Activated CD4-positive, alpha-beta T cell treated with anti-CD3 and anti-CD28 coated beads, Interleukin-2, amount 50 U/mL, for 1 hour (primary cell): ENCODE results near the gene IL17REL.

Experiments
- DNase-seq: peaks from one replicate; pipeline ENCODE4 v3.0.0-alpha.2; 2020

The IL17REL gene

DNA sequence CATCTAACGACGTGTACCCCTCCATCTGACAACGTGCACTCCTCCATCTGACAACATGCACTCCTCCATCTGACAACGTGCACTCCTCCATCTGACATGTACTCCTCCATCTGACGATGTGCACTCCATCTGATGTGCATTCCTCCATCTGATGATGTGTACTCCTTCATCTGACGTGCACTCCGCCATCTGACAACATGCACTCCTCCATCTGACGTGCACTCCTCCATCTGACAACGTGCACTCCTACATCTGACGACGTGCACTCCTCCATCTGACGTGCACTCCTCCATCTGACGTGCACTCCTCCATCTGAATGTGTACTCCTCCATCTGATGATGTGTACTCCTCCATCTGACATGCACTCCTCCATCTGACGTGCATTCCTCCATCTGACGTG, 8.0 kb upstream of the IL17REL start:
- DNase-seq: no peak

DNA sequence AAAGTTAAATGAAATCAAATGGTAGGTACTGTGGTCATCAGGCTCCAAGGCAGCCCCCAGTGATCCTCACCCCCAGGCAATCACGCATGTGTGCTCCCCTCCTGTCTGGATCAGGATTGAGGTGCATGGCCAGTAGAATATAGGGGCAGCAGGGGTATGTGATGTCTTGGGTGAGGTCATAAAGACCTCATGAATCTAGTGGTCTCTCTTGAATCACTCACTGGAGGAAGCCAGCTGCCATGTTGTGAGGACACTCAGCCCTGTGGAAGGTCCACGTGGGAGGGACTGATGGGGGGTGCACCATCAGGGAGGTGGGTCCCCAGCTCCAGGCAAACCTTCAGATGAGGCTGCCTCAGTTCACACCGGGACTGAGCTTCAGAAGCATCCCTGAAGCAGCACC, 6.8 kb upstream of the IL17REL start:
- no peak for DNase-seq

DNA sequence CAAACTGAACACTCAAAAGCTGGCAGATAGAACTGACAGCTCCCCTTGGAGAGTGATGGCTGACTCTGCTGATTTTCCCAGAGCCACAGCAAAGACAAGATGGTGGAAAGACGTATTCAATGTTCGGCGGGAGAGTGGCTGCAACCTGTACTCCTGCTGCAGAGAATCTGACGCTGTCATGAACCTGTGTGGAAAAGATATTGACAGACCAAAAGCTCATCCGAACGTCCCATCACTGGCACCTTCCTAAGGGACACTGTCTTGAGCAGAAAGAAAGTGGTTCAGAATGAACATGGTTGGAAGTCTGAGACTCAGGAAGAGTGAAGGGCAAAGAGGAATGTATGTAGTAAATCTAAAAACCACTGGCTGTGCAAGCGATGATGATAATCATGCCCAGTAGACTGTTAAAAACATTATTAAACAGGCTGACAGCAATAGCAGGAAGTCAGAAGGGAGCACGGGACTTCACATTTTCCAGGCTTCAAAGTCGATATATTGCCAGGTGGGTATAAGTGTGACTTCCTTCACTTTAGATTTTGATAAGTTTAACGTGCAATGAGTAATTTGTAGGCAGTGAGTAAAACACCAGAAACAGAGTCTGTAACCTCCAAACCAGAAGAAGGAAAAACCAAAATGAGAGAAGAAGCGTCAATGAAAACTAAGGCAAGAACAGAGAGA, 6.2 kb upstream of the IL17REL start:
- no peak for DNase-seq

DNA sequence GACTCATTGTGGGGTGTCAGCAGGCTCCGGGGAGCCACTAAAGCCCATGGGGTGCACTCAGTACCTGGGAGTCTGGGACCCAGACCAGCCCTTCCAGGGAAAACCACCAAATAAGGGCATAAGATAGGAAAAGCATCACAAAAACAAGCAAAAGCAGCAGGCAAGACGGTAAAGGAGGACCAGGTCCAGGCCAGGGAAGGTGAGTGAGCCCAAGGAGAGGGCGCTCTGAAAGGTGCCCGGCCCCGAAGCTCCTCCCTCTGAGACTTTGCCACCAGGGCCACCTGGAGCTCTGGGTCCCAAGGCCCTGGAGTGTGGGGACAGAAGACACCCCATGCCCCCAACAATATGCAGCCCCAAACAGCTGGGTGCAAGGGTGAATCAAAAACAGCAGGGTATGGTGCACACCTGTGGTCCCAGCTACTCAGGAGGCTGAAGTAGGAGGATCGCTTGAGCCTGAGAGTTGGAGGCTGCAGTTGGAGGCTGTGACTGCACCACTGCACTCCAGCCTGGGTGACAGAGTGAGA, 5.2 kb upstream of the IL17REL start:
- no peak for DNase-seq

DNA sequence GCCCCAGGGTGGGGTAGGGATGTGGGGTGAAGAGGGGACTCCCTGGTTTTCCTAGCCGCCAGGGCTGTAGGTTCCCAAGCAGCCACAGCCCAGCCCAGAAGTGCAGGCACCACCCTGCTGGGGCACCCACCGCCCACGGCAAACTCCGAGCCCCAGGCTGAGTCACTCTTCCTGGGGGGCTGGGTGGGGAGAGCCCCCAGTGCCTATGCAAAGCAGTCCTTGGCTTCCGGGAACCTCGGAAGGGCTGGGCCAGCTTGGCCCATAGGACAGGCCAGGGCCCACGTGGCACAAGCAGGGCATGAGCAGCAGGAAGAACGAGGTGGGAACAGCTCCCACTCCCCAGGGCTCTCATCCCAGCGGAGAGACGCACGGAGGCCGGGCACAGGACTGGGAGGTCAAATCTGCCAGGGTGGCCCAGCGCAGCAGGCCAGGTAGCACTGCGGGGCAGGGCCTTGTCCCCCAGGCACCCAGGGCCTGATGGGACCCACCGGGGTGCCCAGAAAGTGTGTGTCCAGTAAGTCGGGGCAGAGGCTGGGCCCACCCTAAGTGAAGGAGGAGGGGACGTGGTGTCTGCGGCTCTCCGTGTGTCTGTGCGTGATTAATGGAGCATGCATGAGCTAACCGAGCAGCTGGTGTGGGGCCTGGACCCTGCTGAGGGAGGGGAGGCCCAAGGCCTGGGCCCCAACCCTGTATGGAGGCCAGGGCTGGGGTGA, 4.6 kb upstream of the IL17REL start:
- peak; percentile 39 for DNase-seq

DNA sequence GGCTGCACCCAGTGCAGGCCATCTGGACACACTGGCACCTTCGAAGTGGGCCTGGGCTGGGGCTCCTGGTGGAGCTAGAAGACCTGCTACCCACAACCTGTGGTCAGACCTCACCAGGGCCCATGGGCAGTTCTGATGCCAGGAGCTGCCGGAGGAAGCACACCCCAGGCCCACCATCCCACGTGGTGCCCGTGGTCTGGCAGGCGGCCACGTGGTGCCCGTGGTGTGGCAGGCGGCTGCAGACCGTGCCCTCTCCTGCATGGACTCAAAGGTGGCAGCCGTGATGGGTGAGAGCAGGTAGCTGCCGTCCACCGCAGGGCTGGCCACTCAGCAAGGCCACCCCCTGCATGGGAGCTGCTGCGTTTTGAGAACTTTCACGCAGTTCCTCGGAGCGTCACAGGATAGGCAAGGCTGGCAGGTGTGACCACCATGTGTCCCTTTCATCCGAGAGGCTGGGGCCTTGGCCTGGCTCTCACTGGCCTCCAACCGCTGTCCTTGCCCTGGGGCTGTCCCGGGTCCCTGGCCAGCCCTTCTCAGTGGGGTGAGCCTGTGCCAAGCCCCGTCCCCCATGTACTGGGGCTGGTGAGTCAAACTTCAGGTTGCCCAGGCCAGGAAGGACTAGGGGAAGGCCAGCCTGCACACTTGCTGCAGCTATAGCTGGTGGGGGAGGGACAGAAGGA, 3.9 kb upstream of the IL17REL start:
- DNase-seq: no peak

DNA sequence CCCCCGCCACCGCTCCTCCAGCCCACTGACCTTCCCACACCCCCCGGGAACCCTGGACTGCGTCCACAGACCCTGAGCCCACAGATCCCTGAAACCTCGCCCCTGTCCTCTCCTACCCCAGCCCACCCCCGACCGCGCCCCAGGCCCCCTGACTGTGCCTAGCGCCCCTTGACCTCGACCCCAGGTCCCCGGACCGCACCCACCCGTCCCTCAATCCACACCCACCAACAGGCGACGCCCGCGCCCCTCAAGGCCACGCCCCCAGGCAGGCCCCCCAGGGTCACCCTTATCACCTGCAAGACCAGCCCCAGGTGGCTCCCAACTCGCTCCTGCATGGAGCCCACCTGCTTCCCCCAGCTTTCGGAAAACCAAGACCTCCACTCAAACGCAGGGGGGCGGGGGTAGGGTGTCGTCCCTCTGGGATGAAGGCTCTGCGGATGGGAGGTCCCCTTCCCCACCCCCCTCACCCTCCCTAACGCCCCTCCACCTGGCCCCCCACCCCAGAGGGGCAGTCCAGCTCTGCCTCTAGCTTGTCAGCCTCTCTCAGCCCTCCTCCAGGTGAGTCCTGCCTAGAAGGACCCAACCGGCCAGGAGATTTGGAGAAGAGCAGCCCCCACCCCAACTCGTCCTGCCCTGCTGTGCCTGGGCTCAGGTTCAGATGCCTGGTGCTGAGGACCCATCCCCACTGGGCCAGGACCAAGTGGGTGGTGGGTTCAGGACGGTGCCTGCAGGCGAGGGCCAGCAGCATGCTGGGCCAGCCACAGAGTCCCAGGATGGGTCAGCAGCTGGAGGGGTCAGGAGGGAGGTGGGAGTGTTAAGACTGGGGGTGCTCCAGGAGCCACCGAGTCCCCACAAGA, 3.1 kb upstream of the IL17REL start:
- no peak for DNase-seq

DNA sequence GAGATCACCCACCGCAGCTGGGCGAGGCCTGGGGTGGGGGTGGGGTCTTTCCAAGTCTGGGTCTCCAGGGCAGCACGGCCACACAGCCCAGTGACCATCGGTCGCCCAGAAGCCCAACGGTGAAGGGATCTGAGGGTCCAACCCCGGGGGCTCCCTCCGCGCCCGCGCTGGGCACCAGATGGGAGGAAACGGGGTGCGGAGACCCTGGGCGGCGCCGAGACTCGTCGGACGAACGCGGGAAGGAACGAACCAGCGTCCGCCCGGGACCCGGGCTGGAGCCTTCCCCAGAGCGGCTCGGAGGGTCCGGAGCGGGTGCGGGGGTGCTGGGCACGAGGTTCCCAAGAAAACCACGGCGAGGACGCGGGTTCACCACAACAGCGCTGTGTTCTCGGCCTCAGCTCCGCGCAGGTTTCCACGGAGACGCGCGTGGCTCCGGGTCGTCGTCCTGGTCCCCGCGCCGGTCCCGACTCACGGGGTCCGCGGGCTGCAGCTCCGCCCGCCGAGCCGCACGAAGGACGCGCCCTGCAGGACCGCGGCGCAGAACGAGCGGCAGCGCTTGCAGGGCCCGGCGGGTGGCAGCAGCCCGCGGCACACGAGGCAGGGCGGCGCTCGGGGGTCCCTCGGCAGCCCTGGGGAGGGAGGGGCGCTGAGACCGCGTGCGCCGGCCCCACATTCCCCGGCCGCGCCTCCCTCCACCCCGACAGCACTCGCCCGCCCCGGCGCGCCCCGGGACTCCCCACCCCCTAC, 2.3 kb upstream of the IL17REL start:
- DNase-seq: no peak

DNA sequence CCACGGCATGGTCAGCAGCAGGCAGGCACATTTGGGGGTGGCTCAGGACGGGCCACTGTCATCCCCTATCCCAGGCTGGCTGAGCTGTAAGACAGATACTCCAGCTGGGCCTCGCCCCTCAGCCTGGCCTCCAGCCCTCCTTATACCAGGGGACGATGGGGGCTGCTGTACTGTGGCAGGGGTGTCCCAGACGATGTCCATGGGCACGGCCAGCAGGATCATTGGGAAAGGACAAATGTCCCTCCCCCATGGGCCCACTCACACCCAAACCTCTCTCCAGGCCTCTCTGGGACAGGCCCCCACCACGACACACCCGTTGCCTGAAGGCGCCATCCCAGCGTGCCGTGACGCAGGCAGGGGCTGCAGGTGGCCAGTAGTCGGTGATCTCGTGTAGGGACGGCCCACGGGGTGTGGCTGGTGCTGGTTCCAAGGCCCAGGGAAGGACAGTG, 1.5 kb upstream of the IL17REL start:
- DNase-seq: no peak

DNA sequence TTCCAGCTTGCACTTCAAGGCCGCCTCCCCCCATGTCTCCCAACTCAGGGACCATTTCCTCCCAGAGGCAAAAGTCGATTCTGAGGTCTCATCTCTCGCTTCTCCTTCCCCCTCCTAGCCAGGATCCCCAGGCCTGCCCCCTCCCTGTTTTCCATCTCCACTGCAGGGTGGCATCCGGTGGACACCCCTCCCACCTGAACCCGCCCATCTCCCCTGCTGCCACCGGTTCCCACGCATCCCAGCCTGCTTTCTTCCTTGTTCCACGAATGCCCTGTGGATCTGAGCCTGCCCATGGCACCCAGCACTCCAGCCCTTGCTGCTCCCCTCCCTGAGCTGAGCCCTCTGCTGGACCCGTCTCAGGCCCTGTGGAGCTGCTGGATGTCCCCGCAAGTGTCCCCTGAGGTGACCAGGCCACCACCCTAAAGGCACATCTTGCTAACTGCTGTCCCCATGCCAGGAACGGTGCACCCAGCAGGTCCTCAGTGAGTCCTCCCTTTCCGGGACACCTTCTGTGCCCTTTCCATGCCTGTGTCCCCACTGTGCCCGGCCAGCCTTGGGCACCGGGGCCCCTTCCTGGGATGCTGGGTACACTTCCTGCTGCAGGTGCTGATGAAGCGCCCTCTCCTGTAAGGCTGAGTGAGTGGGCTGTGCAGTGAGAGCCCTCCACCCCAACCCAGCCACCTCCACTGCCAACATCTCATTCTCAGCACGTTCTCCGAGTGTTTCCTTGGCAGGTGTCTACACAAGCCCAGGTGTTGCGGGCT, 936 bp downstream of the IL17REL start:
- DNase-seq: no peak

DNA sequence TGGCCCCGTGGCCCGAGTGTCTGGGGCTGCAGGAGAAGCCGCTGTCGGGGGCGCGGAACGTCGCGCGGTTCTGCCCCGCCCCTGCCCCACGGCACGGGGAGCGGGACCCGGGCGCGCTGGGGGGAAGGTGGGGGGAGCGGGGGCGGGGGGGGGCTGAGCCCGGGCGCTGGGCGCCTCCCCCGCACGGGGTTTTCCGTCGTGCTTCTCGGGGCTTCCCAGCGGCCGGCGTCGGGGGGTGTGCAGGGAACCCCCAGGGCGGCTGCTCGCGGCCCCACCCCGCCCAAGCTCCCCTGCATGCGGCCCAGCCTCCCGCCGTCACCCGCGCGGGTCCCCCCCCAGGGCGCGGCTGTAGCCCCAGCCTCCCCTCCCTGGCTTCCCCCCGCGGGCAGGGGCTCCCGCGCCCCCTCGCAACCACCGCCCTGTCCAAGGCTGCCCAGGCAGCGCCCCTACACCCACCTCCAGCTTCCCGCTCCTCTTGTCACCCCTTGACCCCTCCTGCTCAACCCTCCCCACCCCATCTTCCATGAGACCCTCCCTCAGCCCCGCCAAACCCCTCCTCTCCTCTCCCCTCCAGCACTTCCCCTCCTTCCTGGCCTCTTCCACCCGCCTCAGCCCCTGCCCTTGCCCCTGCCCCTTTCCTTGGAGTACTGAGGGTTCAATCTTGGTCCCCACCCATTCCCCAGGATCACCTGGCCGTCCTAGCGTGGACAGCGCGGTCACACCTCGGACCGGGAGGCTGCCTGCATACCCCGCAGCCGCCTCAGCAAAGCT, 1.7 kb downstream of the IL17REL start:
- DNase-seq: peak; percentile 58

DNA sequence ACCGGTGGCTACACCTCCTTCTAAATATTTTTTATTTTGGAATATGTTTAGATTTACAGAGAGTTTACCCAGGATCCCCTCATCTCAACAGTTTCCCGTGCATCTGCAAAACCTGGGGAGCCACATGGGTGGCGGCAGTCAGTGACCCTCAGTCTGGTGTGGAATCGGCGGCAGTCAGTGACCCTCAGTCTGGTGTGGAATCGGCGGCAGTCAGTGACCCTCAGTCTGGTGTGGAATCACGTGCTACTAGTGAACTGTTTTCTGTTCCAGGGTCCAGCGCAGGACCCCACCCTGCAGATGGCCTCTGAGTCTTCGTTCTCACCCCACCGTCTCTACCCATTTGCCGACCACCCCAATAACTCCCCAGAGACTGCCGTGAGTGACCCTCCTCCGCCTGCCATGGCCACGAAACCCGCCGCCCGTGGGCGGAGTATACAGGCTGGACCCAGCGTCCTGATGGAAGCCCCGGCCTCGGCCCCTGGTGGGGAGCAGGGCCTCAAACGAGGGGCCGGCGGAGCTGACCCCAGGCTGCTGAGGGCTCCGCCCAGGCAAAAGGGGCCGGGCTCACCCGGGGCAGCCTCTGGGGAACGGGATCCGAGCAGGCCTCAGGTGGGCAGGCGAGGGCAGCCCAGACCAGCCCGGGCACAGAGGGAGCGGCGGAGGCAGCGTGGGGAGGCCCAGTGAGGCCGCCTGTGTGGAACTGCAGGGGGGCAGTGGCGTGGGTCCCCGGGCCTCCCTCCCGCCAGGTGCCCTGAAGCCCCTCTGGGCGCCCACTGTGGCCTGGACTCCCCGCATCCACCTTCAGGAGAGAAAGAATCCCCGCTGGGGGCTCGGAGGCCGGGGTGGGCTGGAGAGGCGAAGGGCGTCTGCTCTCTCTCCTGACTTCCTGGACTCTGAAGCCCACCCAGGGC, 2.5 kb downstream of the IL17REL start:
- no peak for DNase-seq

DNA sequence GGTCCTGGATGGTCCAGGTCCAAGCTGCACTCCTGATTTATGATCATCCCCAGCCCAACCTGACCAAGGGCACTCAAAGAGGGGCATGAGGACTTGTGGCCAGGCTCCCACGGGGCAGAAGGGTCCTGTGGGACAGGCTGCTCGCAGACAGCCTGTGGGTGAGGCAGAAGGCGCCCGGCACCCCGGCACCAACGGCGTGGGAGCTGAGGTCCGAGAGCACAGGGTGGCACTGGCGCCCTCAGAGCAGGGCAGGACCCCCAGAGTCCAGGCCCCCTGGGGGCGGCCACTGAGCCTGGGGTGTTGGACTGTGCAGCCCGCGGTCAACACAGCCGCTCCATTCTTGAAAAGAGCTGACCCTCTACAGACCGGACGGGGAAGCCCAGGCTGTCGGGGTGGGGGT, 3.3 kb downstream of the IL17REL start:
- no peak for DNase-seq

DNA sequence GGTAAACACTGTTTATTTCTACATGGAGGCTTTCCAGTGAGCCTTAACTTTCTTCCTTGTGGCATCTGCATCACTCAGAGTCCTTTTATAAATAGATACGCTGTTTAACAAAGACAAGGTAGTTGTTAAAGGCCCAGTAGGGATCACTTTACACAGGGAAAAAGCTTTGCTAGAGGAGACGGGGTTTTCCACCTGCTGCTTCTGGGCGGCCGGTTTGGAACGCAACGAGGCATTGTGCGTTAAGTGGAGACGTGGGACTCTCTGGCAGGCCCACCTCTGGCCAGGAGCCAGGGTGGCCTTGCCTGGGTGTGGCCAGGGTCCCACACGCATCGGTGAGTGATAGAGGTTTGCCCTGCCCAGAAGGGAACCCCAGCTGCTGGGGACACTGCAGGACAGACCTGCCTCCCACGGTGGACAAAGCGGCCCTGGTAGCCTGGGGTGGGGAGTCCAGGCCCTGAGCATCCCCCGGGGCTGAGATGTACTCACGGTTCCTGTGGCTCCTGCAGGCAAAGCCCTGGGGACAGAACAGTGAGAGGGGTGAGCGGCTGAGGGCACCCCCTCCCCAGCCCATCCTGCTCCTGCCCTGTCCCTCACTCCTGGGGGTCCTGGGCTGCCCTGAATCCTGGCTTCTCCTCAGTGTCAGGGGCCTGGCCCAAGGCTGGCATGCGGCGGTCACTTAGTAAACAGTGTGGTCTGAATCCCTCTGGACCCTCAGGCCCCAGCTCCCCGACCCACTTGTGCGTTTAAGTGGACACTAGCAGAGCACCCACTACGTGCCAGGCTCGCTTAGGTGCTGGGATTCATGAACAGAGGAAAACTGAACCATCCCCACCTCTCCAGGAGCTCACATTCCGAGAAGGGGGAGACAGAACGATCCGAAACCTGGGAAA, 4.2 kb downstream of the IL17REL start:
- DNase-seq: no peak

DNA sequence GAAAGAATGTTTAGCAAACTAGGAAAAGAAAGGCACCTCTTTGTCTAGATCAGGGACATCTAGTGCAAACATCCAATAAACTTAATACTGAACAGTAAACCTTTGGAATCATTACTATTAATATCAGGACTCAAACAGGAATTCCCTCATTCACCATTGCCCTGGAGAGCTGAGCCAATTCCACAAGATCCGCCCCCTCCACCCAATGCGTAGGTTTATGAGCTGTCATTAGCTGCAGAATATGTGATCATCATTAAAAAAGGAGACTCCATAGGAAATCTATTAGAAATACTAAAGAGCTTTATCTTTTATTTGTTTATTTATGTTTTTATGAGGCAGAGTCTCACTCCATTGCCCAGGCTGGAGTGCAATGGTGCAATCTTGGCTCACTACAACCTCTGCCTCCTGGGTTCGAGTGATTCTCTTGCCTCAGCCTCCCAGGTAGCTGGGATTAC, 5.5 kb downstream of the IL17REL start:
- DNase-seq: no peak

DNA sequence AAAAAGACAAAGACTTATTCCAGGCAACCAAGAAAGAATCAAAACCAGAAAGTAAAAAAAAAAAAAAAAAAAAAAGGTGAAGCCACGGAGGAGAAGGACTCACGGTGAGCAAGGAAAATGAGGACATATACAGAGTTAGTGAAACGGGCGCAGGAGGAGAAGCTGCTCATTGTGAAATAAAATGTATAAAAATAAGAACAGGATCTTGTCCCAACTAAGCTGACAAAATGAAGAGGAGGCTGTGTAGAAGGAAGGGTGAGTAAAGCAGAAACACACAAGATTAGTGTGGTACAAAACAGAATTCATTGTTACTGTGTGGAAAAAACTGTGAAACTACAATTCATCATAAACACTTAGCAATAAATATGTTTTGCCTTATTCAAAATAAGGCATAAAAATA, 7.6 kb downstream of the IL17REL start:
- DNase-seq: no peak

DNA sequence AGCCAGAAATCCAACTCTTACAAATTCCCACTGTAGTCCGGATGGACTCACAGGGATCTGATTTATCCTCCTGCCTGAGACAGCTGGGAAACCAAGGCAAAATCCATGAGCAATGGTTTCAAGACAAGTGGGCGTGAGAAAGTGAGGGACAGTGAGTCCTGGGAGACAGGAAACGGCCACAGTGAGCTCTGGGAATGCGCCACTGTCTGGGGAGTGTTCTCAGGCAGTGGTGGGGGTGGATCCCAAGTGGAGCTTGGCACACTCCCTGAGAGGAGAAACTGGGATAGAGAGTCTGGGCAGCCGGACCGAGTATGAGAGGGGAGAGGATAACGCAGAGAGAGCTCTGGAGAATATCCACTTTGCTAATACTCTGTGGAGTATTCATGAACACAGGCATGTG, 9.8 kb downstream of the IL17REL start:
- DNase-seq: no peak
